HFF-Myc (cell line): ENCODE data around the gene SRSF11.
"Not testable (repeated sequence)": the region's sequence is repeated elsewhere in the genome, so short reads cannot be mapped to it uniquely, and the experiment has no call there.

ENCODE experiments used
- DNase-seq: peaks from one replicate; pipeline ENCODE4 v3.0.0-alpha.2; 2011; ENCODE audit warnings: low read depth; ENCODE audit errors: extremely low read depth
- H3K4me3 ChIP-seq: replicated peaks from 2 replicates; pipeline ENCODE4 v1.5.1; 2011; ENCODE audit warnings: low read depth, mild to moderate bottlenecking, control low read depth, low read length
- TF ChIP-seq, protein P1 (sequence below): IDR thresholded peaks from 2 replicates; pipeline ENCODE4 v1.5.1; 2012; ENCODE audit warnings: mild to moderate bottlenecking, low read depth, low read length, control low read depth; ENCODE audit errors: missing control alignments

SRSF11 gene, protein sequence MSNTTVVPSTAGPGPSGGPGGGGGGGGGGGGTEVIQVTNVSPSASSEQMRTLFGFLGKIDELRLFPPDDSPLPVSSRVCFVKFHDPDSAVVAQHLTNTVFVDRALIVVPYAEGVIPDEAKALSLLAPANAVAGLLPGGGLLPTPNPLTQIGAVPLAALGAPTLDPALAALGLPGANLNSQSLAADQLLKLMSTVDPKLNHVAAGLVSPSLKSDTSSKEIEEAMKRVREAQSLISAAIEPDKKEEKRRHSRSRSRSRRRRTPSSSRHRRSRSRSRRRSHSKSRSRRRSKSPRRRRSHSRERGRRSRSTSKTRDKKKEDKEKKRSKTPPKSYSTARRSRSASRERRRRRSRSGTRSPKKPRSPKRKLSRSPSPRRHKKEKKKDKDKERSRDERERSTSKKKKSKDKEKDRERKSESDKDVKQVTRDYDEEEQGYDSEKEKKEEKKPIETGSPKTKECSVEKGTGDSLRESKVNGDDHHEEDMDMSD

DNA sequence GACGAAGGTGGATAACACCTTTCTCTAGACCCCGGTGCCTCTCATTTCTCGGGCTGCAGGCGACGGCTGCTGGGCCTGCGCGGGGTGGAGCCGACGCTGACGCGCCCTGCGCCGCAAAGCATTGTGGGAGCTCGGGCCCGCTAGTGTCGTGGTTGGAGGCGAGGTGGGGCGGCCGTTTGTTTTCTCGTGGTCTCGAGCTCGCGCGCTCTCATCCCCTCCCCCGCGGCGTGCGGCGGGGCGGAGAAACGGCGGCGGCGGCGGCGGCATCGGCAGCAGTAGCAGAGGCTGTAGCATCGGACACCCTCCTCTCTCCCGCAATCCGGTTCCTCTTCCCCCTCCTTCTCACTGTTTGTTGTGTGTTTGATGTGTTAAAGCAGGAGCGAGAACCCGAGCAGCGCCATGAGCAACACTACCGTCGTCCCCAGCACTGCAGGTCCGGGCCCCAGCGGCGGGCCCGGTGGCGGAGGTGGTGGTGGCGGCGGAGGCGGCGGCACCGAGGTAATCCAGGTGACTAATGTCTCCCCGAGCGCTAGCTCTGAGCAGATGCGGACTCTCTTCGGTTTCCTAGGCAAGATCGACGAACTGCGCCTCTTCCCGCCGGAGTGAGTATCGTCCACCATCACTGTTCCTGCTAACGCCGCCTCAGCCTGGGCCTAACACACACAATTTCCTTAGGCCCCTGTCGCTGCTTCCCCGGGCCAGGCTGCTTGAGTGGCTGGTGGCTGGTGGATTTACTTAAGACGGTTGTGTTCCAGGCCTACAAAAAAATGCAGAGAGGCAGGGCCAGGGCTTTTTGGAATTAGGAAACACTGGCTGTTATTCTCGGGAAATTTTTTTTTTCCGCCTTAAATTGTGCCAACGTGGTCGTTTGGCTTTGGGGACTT, at the start of gene SRSF11:
Gene SRSF11, plus strand, starts transcription at position 143 of the 884 bp plus-strand sequence. Its CDS starts 257 bp downstream, at position 400.
- peak; percentile 72 for DNase-seq
- peak within 1 kb of the TSS; percentile 84 for H3K4me3 ChIP-seq
- TF ChIP-seq, protein P1, sequence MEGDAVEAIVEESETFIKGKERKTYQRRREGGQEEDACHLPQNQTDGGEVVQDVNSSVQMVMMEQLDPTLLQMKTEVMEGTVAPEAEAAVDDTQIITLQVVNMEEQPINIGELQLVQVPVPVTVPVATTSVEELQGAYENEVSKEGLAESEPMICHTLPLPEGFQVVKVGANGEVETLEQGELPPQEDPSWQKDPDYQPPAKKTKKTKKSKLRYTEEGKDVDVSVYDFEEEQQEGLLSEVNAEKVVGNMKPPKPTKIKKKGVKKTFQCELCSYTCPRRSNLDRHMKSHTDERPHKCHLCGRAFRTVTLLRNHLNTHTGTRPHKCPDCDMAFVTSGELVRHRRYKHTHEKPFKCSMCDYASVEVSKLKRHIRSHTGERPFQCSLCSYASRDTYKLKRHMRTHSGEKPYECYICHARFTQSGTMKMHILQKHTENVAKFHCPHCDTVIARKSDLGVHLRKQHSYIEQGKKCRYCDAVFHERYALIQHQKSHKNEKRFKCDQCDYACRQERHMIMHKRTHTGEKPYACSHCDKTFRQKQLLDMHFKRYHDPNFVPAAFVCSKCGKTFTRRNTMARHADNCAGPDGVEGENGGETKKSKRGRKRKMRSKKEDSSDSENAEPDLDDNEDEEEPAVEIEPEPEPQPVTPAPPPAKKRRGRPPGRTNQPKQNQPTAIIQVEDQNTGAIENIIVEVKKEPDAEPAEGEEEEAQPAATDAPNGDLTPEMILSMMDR: no peak

DNA sequence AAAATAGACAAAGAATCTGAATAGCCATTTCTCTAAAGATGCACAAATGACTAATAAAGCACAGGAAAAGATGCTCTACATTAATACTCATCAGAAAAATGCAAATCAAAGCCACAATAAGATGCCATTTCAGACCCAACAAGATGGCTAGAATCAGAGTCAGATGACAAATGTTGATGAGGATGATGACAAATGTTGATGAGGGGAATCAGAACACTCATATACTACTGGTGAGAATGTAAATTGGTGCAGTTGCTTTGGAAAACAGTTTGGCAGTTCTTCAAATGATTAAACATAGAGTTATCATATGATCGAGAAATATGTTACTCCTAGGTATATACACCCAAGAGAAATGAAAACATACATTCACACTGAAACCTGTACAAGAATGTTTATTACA, 49.7 kb upstream of the SRSF11 start:
- TF ChIP-seq, protein P1: no peak
- no peak overlapping the region for H3K4me3 ChIP-seq
- DNase-seq: no peak

DNA sequence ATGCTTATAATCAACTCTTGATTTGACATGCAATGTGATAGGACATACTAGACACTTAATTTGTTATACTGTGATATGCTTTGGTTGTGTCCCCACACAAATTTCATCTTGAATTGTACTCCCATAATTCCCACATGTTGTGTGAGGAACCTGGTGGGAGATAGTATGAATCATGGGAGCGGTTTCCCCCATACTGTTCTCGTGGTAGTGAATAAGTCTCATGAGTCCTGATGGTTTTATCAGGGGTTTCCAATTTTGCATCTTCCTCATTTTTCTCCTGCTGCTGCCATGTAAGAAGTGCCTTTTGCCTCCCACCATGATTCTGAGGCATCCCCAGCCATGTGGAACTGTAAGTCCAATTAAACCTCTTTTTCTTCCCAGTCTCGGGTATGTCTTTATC, 36.0 kb upstream of the SRSF11 start:
- H3K4me3 ChIP-seq: not testable (repeated sequence)

DNA sequence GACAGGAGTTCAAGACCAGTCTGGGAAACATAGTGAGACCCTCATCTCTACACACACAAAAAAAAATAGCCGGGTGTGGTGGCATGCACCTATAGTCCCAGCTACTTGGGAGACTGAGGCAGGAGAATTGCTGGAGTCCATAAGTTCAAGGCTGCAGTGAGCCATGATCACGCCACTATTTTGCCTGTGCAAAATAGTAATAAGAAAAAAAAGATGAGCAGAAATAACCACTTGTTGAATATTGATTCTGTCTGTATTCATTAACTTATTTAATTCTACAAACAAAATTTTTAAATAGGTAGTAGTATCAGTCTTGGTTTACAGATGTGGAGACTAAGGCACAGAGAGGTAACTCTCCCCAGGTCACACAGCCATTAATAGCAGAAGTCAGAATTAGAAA, 32.7 kb upstream of the SRSF11 start:
- no peak overlapping the region for H3K4me3 ChIP-seq
- DNase-seq: no peak
- TF ChIP-seq, protein P1: no peak

More for the DNA sequence above, 36.0 kb upstream of the SRSF11 start:
- DNase-seq: not testable (repeated sequence)

DNA sequence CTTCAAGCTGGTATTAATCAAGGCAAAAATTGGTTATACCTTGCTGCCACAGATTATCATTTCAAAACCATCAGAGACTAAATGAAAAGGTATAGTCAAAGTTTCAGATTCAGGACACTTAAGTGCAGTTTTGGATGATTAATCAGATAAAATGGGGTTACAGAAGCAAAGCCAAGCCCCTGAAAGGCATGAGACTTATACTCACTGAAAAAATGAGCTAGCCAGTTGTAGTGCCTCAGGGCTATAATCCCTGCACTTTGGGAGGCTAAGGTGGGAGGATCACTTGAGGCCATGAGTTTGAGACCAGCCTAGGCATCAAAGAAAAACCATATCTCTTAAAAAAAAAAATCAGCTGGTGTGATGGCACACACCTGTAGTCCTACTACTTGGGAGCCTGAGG, 31.0 kb upstream of the SRSF11 start:
- DNase-seq: no peak
- TF ChIP-seq, protein P1: no peak
- no peak overlapping the region for H3K4me3 ChIP-seq

DNA sequence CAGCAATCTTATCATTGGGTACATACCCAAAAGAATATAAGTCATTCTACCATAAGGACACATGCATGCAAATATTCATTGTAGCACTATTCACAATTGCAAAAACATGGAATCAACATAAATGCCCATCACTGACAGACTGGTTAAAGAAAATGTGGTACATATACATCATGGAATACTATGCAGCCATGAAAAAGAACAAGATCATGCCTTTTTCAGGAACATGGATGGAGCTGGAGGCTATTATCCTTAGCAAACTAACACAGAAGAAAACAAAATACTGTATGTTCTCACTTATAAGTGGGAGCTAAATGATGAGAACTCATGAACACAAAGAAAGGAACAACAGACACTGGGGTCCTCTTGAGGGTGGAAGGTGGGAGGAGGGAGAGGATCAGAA, 28.7 kb upstream of the SRSF11 start:
- DNase-seq, H3K4me3 ChIP-seq: not testable (repeated sequence)

DNA sequence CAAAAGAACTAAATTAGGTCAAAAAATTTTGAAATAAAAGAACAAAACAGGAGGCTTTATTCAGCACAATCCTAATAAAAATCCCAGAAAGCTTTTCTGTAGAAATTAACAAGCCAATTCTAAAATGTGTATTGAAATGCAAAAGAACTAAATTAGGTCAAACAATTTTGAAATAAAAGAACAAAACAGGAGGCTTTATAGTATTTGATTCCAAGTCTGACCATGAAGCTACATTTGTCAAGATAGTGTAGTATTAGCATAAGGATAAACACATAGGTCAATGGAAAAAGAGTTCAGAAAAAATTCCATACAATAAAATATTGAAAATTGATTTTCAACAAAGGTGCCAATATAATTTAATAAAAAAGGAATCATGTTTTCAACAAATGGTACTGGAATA, 26.6 kb upstream of the SRSF11 start:
- TF ChIP-seq, protein P1: no peak
- no peak for DNase-seq
- no peak overlapping the region for H3K4me3 ChIP-seq
